Measurements from ENCODE around the gene MCU. TPM values are rescaled to one million over a fixed set of nuclear protein-coding genes. Genes with fewer than 3 reads are reported as not detected.

MCU gene
- total RNA-seq, 1 donor from 2014 or later: 43.8 TPM

- DNase-seq (ENCODE audit: low spot score): peak; percentile 34
These were observed 110.4 kb downstream of the MCU start for GRCh38 chr10:72802332-72802731.

DNA sequence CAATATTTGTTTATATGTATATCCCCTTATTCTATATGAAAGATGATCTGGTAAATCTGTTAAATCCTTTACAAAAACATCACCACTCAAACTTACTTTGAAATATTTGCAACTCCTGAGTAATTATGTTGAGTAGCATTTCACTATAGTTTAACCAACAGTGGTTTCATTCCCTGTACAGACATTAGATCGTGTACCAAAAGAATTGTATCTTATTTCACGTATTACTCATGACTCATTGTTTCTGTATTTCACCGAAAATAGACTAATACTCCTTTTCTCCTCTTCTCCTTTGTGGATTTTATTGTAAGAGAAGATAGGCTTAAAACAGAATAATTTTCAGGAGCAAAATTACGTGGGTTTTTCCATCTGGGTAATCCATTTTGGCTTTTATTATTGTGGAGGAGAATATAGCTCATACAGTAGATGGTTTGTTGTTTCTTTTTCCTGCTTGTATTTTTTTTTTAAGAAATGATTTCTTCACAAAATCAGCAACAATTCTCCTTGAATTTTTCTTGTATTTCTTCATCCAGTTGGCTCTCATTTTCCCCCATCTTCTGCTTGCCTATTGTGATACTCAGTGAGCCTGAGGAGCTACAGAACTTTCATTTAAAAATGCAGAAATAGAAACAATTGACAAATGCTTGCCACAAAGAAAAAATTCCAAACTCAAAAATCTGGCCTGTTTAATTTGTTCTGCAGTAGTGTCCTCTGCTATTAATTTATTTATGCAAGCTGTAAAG is 111.0 kb downstream of the MCU start:
- DNase-seq (ENCODE audit: low spot score): peak; percentile 37

GRCh38 chr10:72808001-72808400 is 116.1 kb downstream of the MCU start:
- no peak for DNase-seq (ENCODE audit: low spot score)

DNA sequence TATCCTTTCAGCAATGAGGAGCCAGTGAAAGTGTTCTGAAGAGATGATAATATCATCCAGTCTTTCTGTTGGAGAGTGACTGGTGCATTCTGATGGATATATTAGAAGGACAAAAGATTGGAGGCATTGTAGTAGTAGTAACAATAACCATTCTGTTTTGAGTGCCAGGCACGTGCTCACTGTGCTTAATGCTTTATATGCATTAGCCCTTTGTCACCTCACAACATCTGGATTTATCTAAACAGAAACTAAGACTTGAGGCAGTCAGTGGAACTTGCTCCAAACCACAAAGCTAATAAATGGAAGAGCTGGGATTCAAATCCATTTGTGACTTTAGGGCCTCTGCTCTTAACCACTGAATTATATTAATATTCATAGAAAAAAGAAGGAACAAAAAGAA is 117.1 kb downstream of the MCU start:
- no peak for DNase-seq (ENCODE audit: low spot score)

GRCh38 chr10:72810976-72811375 is 119.0 kb downstream of the MCU start:
- DNase-seq (ENCODE audit: low spot score): no peak

DNA sequence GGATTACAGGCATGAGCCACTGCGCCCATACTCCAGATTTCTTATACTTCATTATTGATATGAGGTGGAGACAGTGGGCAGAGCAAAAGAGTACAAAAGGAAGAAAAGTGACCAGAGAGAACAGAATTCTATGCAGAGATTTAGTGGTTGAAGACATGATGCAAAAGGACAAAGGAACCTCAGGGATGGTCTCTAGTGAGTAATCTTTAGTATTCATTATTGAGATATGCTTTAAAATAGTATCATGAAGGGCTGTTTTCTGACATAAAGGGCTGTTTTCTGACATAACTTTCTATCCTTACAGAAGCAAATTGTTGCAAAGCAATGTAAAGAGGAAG is 120.4 kb downstream of the MCU start:
- DNase-seq (ENCODE audit: low spot score): no peak

- peak; percentile 96 for DNase-seq (ENCODE audit: low spot score)
These were observed 120.9 kb downstream of the MCU start for GRCh38 chr10:72812753-72813430.

- no peak for DNase-seq (ENCODE audit: low spot score)
These were observed 122.3 kb downstream of the MCU start for GRCh38 chr10:72814099-72814790.

DNA sequence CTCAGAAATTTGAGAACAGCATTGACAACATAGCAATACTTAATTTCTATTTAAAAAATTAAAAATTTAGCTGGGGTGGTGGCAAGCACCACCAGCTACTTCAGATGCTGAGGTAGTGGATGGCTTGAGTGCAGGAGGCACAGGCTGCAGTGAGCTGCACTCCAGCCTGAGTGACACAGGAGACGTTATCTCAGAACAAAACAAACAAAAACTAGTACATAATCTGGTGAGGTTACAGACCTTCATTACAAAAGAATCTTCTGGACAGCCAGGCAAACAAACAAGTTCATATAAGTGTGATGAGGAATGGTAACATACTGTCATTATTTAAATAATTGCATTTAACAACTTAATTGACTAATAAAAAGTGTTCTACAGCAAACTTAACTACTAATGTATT is 124.6 kb downstream of the MCU start:
- DNase-seq (ENCODE audit: low spot score): no peak

GRCh38 chr10:72818076-72818475 is 126.1 kb downstream of the MCU start:
- no peak for DNase-seq (ENCODE audit: low spot score)

GRCh38 chr10:72819053-72819452 is 127.1 kb downstream of the MCU start:
- DNase-seq (ENCODE audit: low spot score): no peak

GRCh38 chr10:72821606-72822005 is 129.7 kb downstream of the MCU start:
- peak; percentile 38 for DNase-seq (ENCODE audit: low spot score)

DNA sequence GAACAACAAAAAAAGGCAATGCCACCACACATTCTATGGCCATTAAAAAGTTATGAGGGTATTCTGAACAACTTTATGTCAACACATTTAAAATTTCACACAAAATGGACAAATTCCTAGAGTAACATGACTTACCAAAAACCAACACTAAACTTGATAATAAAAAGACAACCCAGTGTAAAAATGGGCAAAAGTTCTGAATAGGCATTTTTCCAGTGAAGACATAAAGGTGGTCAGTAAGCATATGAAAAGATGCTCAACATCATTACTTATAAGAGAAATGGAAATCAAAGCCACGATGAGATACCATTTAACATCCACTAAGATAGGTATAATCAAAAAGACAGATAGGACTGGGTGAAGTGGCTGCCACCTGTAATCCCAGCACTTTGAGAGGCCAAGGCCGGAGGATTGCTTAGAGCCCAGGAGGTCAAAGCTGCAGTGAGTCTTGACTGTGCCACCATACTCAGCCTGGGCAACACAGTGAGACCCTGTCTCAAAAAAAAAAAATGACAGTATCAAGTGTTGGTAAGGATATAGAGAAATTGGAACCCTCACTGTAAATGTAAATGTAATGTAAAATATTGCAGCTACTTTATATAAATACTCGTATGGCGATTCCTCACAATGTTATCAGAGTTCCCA is 130.5 kb downstream of the MCU start:
- DNase-seq (ENCODE audit: low spot score): no peak

DNA sequence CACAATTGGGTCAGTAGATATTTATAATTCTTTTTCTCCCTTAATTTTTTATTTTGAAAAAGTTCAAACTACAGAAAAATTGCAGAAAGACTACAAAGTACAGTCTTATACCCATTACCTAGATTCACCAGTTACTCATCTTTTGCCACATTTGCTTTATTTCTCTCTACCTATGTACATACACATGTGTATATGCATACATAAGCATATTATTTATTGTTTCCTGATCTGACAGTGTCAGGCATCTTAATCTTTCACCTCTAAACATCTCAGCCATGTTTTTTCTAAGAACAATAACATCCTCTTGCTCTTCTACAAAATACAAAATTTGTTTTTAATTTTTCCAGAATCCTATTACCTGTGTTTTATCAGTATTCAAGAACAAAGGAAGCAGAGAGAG is 133.2 kb downstream of the MCU start:
- DNase-seq (ENCODE audit: low spot score): no peak

GRCh38 chr10:72826346-72826745 is 134.4 kb downstream of the MCU start:
- DNase-seq (ENCODE audit: low spot score): no peak

- DNase-seq (ENCODE audit: low spot score): no peak
These were observed 136.4 kb downstream of the MCU start for GRCh38 chr10:72828294-72828693.

DNA sequence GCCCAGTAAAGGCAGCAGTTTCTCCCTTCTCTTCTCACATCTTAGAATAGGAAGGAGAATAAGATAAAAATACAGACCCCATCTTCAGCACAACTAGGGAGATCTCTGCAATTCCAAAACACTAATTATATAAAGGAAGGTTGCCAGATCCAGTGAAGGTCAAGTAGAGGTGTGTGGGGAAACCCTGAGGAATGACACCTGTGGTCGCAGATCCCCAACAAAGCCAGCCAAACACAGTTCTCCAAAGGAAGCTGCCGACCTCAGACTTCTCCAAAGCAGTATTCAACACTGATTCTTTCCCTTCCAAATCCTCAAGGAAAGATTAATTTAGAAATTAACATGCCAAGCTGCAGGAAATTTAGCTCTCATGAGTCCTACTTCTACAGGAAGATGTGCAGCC is 138.7 kb downstream of the MCU start:
- DNase-seq (ENCODE audit: low spot score): no peak

- no peak for DNase-seq (ENCODE audit: low spot score)
These were observed 139.9 kb downstream of the MCU start for GRCh38 chr10:72831696-72832409.

- no peak for DNase-seq (ENCODE audit: low spot score)
These were observed 140.8 kb downstream of the MCU start for GRCh38 chr10:72832701-72833100.

DNA sequence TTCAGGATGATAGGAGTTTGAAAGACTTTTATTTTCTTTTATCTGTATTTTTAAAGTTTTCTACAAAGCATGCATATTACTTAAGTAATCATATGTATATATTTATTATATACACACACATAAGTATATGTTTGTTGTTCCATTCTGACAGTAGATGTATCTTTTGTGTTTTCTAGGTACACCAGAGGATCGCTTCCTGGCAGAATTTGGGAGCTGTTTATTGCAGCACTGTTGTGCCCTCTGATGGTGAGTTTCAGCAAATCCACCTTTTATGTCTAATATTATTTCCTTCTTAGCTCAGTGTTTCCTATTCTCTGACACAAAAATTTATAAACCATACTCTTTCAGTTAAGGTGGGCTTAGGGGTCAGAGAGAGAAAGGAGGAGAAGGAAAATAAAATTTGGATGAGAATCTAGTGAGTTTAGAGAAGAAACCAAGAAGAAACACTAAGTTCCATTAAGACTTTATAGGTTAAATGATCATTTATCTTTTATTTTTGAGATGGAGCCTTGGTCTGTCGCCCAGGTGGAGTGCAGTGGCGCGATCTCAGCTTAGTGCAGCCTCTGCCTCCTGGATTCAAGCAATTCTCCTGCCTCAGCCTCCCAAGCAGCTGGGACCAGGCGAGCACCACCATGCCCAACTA is 142.4 kb downstream of the MCU start:
- DNase-seq (ENCODE audit: low spot score): peak; percentile 78

GRCh38 chr10:72840319-72840718 is 148.4 kb downstream of the MCU start:
- no peak for DNase-seq (ENCODE audit: low spot score)

All from umbilical cord (tissue), 2 donors.